GM04503 (cell line): Measurements from ENCODE around the gene SLC6A8.
"Not testable (repeated sequence)": the region's sequence is repeated elsewhere in the genome, so short reads cannot be mapped to it uniquely, and the experiment has no call there.

ENCODE experiments used
- DNase-seq: peaks from one replicate; pipeline ENCODE4 v3.0.0-alpha.2; 2012; ENCODE audit warnings: low read depth

The SLC6A8 gene

DNA sequence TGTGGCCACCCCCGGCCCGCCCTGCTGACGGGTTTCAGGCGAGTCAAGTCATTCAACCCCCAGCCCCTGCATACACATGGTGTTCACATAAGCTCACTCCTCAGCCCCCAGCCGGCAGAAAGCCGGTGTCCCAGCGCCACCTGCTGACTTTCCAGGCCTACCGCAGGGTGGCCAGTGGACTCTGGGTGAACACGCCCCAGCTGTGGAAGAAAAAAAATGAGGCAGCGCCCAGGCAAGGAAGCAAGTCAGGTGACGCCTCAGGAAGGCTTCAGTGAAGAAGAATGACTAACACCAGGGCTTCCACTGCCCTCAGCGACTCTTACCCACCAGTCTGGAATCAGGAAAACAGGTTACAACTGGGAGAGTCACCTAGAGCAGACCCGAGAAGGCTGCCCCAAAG, 20.7 kb downstream of the SLC6A8 start:
- no peak for DNase-seq

DNA sequence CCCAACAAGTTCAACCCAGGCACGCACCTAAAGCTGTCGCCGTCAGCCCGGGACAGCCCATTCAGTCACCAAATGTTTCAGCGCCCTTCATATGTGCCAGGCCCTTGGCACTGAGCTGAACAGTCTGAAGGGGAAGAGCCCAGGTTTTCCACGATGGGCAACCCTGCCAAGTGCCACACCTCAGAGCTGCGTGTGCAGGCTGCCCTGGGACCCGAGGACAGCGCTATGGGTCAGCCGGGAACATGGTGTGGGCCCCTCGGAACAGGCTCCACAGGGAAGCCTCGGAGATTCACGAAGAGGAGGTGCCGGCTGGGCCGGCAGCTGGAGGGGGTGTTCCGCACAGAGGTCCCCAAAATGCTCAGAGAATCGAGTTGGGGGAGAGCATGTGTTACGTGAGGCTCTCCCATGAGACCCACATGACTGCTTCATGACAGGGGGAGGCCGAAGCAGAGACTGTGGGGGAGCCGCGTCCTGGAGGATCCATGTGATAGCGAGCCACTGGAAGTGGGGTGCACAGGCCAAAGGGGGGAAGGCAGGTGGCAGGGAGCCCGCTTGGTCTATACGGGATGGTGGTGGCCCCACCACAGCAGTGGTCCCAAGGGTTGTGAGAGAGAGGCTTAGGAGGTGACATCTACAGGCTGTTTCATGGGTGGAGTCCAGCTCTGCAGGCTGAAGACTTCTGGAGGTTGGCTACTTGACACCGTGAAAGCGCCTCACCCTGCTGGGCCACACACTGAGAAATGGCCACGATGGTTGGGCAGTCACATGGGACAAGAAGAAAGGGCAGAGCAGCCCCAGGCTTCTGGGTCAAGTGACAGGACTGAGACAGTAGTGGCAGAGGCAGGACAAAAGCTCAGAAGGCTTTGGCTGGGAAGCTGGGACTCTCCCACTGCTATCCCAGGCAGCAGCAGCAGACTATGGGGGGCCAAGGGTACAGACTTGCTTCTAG, 22.3 kb downstream of the SLC6A8 start:
- DNase-seq: no peak

DNA sequence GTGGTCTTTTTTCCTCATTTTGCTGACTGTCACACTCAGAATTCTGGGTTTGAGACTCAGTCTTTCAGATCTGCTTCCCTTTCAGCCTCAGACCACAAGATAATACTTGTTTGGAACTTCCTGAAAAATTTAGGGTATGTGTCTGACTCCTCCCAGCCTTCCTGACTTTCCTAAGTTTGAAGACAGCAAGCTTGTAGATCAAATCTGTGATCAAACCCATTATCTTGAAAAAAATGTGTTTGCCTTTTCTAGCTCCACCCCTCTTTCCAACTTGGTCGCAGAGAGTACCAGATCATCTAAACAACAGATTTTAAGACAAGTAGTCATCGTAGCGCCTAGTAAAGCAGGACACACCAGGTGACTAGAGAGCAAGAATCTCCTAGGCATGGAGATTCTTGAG, 26.5 kb downstream of the SLC6A8 start:
- no peak for DNase-seq

DNA sequence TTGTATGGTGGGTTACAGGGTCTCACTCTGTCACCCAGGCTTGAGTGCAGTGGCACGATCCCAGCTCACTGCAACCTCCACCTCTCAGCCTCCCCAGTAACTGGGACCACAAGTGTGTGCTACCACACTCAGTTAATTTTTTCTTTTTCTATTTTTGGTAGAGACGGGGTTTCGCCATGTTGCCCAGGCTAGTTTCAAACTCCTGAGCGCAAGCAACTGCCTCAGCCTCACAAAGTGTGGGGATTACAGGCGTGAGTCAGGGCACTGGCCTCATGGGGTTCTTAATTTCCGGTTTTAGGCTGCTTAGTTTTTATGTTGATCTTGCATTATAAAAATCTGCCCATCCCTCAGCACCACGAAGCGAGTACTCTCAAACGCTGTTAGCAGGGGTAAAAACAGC, 29.7 kb downstream of the SLC6A8 start:
- no peak for DNase-seq

DNA sequence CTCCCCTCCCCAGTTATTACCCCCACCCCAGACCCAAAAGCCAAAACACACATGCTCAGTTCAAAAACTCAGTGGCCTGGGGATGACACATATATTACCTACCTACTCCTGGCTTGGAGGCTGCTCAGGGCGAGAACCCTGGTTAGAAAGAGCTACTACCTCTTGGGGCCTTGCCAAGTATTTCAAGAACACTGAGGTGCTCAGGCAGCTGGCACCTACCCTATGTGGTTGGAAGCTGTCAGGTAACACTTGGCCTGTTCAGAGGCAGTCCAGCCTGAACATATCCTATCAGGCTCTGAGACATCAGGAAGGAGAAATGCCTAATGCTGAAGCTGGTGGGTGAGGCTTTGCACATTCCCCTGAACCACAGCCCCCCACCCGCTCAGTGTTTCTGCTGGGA, 31.5 kb downstream of the SLC6A8 start:
- no peak for DNase-seq

DNA sequence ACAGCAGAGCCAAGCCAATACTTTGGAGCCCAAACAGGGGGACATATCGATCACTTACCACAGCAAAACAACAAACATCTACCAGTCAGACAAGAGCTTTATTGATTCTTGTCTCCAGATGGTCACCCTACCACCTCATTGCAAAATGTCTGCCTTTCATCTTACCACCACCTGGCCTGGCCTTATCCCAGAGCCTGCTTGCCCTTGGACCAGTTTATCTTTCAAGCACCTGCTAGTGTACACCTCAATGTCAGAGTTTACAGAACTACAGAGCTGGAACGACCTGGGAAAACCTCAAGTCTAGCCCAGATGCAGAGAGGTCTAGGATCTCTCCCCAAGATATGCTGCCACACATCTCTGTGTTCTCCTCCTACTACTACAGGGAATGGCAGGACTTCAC, 32.0 kb downstream of the SLC6A8 start:
- no peak for DNase-seq

DNA sequence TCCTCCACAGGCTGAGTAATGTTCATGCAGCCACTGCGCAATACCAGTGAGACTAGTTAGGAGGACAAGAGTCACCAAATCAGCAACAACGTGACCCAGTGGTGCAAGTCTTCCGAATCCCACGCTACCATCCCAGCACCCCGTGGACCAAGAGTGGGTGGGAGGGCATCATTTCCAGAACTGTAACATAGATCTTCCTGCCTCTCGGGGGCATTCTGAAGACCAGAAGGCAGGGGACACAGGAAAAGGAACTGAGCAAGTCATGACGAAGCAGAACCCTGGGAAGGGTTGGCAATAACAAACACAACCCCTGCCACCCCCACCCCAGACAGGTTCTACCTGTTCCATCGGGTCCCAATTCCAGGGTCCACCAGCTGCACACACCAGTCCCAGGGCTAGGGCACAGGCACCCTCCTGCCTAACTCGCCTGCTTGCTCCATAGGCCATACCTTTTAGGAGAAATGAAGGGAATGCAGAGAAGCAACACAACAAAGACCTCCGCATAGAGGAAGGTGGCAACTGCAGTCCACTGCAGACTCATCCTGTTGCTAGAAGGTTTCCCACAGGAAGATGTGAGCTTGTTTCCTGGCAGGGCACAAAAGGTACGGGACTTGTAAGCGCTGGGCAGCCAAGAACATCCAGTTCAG, 35.1 kb downstream of the SLC6A8 start:
- no peak for DNase-seq

DNA sequence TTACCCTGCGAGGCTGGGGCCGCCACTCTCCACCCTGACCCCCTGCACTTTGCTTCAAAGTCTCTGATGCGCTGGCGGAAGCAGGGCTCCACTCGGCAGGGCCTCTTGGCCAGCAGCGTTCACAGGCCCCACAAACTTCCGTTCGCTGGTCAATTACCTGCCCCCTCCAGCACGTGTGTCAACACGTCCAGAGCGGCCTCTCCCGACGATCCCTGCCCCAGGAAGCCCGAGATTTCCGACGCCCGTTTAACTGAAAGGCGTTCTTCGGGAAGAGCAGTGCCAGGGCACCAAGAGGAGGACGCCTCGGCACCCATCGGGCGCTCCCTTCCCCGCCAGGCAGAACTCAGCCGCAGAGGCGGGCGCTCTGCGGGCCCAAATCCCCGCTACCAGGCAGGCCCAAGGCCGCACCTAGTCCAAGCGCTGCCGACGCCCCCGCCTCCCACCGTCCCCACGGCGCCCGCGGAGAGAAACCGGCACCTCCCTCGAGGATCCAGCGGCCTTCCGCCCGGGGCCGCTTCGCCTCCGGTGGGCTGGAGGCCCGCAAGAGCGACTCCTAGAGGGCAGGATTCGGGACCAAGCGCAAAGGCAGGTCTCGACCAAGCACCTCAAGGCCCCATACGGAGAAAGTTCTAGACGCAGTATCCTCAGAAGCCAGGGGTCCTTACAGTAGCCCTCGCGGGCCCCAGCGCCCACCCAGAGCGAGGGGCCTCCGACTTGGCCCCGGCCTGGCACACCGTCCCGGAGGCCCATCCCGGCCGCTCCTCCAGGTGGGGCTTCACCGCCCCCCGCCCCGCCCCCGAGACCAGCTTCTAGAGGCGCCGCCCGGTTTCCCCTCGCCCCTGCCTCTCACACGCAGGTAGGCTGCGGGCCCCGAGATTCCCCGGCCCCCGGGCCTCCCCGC, 35.9 kb downstream of the SLC6A8 start:
- DNase-seq: no peak

DNA sequence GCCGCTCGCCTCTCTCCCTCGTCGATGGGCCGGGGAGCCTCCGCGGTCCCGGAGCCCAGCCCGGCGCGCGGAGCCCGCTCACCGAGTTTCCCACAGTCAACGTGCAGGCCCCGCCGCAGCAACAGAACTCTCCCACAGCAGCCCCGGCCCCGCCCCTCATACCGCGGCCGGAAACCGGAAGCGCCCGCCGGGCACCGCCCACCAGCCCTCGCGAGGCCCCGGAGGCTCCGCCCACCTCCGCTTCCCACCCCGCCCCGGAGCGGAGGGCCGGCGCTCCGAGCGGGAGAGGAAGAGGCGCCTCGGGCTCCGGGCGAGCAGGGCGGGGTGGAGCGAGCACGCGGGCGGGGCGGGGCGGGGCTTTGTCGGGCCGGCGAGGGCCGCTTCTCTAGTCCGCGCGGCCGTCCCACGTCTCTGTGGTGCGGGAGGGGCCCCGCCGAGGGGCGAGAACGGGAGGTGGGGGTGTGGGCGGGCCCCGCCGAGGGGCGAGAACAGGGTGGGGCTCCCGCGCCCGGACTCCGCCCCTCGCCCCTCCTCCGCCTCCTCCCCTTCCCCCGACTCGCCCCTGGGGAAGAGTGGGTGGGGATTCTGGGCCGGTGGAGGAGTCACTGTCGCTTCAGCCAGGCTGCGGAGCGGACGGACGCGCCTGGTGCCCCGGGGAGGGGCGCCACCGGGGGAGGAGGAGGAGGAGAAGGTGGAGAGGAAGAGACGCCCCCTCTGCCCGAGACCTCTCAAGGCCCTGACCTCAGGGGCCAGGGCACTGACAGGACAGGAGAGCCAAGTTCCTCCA, 36.7 kb downstream of the SLC6A8 start, which contains the start of the genes ABCD1 and BCAP31:
ABCD1 (plus strand) TSS at position 605 of the 787 bp plus-strand sequence. CDS start 411 bp downstream, outside the sequence.
BCAP31 (minus strand) TSS at position 136 of the 787 bp plus-strand sequence. CDS start 1,143 bp downstream, outside the sequence.
- DNase-seq: peak; percentile 34

DNA sequence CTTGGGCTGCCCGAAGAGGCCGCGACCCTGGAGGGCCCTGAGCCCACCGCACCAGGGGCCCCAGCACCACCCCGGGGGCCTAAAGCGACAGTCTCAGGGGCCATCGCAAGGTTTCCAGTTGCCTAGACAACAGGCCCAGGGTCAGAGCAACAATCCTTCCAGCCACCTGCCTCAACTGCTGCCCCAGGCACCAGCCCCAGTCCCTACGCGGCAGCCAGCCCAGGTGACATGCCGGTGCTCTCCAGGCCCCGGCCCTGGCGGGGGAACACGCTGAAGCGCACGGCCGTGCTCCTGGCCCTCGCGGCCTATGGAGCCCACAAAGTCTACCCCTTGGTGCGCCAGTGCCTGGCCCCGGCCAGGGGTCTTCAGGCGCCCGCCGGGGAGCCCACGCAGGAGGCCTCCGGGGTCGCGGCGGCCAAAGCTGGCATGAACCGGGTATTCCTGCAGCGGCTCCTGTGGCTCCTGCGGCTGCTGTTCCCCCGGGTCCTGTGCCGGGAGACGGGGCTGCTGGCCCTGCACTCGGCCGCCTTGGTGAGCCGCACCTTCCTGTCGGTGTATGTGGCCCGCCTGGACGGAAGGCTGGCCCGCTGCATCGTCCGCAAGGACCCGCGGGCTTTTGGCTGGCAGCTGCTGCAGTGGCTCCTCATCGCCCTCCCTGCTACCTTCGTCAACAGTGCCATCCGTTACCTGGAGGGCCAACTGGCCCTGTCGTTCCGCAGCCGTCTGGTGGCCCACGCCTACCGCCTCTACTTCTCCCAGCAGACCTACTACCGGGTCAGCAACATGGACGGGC, 37.5 kb downstream of the SLC6A8 start:
- no peak for DNase-seq

DNA sequence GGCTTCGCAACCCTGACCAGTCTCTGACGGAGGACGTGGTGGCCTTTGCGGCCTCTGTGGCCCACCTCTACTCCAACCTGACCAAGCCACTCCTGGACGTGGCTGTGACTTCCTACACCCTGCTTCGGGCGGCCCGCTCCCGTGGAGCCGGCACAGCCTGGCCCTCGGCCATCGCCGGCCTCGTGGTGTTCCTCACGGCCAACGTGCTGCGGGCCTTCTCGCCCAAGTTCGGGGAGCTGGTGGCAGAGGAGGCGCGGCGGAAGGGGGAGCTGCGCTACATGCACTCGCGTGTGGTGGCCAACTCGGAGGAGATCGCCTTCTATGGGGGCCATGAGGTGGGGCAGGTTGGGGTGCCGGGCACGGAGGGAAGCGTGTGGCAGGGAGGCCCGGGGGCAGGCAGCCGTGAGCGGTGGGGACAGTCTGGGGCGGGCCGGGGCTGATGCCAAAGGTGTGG, 38.1 kb downstream of the SLC6A8 start:
- DNase-seq: no peak

DNA sequence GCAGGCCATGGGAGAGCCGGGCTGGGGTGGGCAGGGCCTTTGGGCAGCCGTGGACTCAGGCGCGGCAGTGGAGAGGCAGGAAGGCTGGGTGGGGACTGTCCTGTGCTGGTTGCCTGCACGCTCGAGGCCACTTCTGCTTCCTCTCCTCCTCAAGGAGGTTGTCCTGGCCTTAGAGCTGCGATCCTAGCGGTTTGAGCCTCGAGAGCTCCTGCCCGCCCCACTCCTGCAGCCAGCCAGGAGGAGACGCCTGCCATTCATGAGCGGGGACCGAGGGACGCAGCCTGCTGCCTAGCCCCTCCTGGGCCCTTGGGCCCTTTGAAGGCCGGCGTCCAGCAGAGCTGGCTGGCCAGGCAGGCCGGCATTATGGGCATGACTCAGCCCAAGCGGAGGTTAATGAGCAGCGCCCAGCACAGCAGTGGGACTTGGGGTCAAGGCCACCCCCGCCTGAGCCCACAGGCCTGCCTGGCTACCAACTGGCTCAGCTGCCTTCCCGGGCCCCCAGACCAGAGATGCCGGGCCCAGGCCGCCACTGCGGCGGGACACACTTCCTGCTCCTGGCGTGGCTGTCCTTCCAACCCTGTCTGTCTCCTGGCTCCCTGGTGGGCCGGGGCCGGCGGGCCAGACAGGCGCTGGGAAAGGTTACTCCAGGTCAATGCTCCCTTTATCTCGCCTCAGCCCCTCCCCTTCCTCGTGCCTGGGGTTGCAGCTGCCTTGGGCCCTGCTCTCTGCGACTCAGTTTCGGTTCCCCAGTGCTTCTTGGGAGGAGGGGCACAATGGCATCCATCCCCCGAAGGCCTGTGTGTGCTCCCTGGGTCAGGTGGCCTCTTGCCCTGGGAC, 38.8 kb downstream of the SLC6A8 start:
- DNase-seq: no peak

DNA sequence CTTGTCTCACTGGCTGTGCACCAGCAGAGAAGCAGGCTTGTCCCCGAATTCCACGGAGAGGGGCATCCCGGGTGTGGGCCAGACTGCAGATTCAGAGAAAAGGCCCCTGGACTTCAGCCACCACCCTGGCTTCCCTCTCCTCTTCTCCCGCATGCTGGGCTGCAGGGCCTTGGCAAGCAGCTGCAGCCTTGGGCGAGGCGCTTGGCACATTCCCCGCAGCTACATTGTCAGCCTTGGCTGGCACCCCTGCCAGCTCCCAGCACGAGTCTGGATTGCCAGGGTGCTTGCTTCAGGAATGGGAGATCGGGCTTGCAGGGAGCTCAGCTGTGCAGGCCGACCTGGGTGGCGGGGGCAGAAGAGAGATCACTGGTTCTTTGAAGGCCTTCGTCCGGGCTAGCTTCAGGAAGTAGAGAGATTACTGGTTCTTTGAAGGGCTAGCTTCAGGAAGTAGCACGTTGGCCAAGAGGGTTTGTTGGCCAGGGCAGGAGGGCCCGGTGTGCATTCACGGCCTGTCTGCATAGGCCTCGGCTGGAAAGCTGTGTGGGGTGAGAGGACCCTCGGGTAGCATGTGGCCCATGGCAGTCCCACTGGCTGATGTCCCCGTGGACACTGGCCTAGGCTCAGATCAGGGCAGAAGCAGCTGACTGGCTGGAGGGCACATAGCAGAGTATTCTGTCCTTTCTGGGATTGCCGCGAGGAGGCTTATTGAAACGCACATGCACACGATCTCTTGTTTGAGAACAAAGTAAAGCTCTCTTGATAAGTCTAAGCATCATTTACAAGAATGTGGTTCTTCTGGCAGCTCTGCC, 39.6 kb downstream of the SLC6A8 start:
- DNase-seq: no peak

DNA sequence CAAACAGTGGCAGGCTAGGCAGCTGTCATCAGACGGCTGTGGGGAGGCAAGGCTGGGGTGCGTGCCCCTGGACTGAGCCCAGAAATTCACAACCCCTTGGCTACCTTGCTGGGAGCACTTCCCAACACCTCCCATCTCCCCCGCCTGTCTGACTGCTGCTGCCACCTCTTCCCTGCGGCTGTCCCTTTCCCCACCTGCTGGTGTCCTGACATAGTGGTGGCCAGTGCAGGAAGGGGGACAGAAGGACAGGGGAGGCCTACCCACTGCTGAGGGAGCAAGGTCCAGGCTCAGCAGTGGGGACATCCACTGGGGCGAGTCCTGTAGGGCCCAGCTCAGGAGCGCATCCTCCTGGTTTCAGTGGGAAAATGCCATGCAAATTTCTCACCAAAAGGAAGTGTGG, 40.4 kb downstream of the SLC6A8 start:
- no peak for DNase-seq

DNA sequence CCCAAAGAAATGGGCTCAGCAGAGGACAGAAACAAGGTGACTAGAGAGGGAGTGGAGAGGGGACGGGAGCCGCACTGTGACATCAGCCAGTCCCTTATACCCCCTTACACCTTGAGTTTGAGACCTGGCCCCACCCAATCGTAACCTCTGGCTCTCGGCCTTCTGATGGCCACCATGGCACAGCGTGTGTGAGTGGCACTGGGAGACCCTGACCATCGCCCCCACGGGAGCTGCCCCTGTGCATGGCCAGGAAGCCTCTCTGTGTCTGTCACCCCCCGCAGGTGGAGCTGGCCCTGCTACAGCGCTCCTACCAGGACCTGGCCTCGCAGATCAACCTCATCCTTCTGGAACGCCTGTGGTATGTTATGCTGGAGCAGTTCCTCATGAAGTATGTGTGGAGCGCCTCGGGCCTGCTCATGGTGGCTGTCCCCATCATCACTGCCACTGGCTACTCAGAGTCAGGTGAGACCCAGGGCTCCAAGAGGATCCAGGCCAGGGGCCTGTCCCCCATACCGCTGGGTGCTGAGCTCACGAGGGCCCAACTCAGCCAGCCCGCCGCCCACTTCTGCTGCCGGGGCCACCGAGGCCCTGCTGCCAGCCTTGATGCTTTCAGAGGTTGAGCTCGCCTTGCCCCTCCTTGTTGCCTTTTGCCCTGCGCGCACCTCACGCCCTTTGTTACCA, 41.4 kb downstream of the SLC6A8 start:
- no peak for DNase-seq

DNA sequence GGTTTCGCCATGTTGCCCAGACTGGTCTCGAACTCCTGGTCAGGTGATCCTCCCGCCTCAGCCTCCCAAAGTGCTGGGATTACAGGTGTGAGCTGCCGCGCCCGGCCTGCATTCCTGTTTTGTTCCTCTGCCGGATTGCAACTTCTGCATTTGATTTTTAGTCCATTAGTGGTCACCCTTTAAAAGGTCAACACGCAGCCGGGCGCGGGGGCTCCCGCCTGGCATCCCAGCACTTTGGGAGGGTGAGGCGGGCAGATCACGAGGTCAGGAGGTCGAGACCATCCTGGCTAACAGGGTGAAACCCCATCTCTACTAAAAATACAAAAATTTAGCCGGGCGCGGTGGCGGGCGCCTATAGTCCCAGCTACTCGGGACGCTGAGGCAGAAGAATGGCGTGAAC, 42.4 kb downstream of the SLC6A8 start:
- not testable (repeated sequence) for DNase-seq

DNA sequence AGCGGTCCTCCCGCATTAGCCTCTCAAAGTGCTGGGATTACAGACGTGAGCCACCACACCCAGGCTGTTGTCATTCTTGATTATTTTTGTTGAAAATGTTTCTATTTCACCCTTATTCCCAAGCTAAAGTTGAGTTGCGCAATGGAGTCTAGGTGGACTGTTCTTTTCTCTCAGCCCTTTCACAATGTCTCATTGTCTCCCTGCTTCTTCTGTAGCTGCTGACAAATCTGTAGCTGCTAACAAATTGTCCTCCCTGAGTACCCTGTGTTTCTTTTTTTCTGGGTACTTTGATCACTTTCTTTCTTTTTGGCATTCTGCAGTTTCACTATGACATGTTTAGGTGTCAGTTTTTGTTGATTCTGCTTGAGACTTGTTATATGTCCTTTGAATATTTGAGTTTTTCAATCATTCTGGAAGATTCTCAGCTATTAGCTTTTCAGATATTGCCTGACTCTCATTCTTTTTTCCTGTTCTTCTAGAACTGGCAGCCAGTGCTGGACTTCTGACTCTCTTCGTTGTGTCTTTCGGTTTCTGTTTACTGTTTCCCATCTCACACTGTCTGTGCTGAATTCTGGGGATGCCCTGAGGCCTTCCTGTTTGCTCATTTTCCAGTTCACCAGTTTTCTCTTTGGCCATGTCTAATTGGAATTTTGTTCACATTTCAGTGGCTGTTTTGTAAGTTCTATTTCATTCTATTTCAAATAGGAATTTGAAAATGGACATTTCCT, 43.6 kb downstream of the SLC6A8 start:
- DNase-seq: no peak
